ENCODE results near the gene DYNC1I1. TPM values are rescaled to one million over a fixed set of nuclear protein-coding genes. Genes with fewer than 3 reads are reported as not detected.

The DYNC1I1 gene
- polyA plus RNA-seq, 1 of the 3 experiments (the other 2 are of a cell fraction): 0.05 TPM

- no peak for TF ChIP-seq ZBTB33 (IDR thresholded peaks at IDR 0.05; ENCODE audit: borderline replicate concordance, low read depth)
- TF ChIP-seq NRF1 (IDR thresholded peaks at IDR 0.05; ENCODE audit: low read depth, low read length): no peak
- no peak for TF ChIP-seq ELF1 (IDR thresholded peaks at IDR 0.05)
- TF ChIP-seq MAX (IDR thresholded peaks at IDR 0.05; ENCODE audit: low read depth): no peak
- TF ChIP-seq SIN3A (IDR thresholded peaks at IDR 0.05; ENCODE audit: borderline replicate concordance, low read depth, low read length): no peak
- no peak for TF ChIP-seq IRF3 (IDR thresholded peaks at IDR 0.05; ENCODE audit: low read depth, low read length)
Observed at GRCh38 chr7:96004578-96004977, 232.2 kb downstream of the DYNC1I1 start (continued).

GRCh38 chr7:96005271-96005670, 232.9 kb downstream of the DYNC1I1 start:
- H3K4me1 ChIP-seq (ENCODE audit: control insufficient read depth in 1 of 2, insufficient read depth in 2 of 2, low read depth in 1 of 2, low read length in 1 of 2): peaks cover 0 to 11% of the 10 kb centered on the region in 2 experiments; a peak in 2 of 4 replicates
- no peaks in the 10 kb centered on the region for H3K9me3 ChIP-seq
- H3K27me3 ChIP-seq (ENCODE audit: insufficient read depth): no peaks in the 10 kb centered on the region
- H3K4me2 ChIP-seq: no peak overlapping the region
- CTCF ChIA-PET: interaction anchor here (0.6 to 2.2 kb wide), 19 partner anchors 9 to 1022 kb away, joined by 3 to 11 read pairs (median 4); partner anchors contain the start of gene DLX5
- H3K9me2 ChIP-seq: no peaks in the 10 kb centered on the region
- POLR2A ChIA-PET: interaction anchor here (0.7 to 1.1 kb wide), 2 partner anchors 898 to 1016 kb away, joined by 3 read pairs; no protein-coding TSS in a partner anchor
- no peak overlapping the region for H3K27ac ChIP-seq (ENCODE audit: low read depth in 2 of 2, low read length in 1 of 2)
- no peaks in the 10 kb centered on the region for H3F3A ChIP-seq (replicated peaks; ENCODE audit: insufficient read depth)
- H3K79me2 ChIP-seq (ENCODE audit: insufficient read depth): no peaks in the 10 kb centered on the region
- H3K36me3 ChIP-seq (replicated peaks in 1 of 2; ENCODE audit: control insufficient read depth in 1 of 2, insufficient read depth in 2 of 2, low read length in 1 of 2): no peaks in the 10 kb centered on the region
- no peak overlapping the region for H3K9ac ChIP-seq
- H4K20me1 ChIP-seq (ENCODE audit: insufficient read depth): no peaks in the 10 kb centered on the region
- DNase-seq: no peak
- H2AFZ ChIP-seq (ENCODE audit: low read depth): no peak overlapping the region
- 56% methylated on average over 5 of the region's 5 CpGs for WGBS (ENCODE audit: low lambda C conversion rate)
- H3K4me3 ChIP-seq (ENCODE audit: low read depth in 2 of 2, low read length in 1 of 2): no peak overlapping the region
- no peak for TF ChIP-seq RFX5 (IDR thresholded peaks at IDR 0.05; ENCODE audit: low read length)
- no peak for TF ChIP-seq TEAD4 (IDR thresholded peaks at IDR 0.05; ENCODE audit: borderline replicate concordance, insufficient read depth)
- no peak for TF ChIP-seq POLR2AphosphoS5 (IDR thresholded peaks at IDR 0.05; ENCODE audit: low read depth, low read length)
- TF ChIP-seq GATA2 (CRISPR knock-in tag; IDR thresholded peaks at IDR 0.05): no peak
- TF ChIP-seq YY1 (IDR thresholded peaks at IDR 0.05; ENCODE audit: low read depth): no peak
- no peak for TF ChIP-seq USF1 (IDR thresholded peaks at IDR 0.05; ENCODE audit: borderline replicate concordance, low read depth)
- TF ChIP-seq MAX (IDR thresholded peaks at IDR 0.05; ENCODE audit: low read depth): no peak
- TF ChIP-seq CHD2 (IDR thresholded peaks at IDR 0.05; ENCODE audit: low read length, partially characterized antibody): no peak
- TF ChIP-seq FOXM1 (IDR thresholded peaks at IDR 0.05; ENCODE audit: low read depth): no peak
- TF ChIP-seq GABPA (IDR thresholded peaks at IDR 0.05; ENCODE audit: low read depth): no peak
- no peak for TF ChIP-seq EP300 (IDR thresholded peaks at IDR 0.05; ENCODE audit: borderline replicate concordance in 1 of 2, low read depth in 1 of 2, low read length in 1 of 2)
- TF ChIP-seq FOXJ3 (CRISPR knock-in tag; IDR thresholded peaks at IDR 0.05): no peak
- no peak for TF ChIP-seq REST (IDR thresholded peaks at IDR 0.05; ENCODE audit: low read depth, low read length)
- no peak for TF ChIP-seq FOSL2 (IDR thresholded peaks at IDR 0.05; ENCODE audit: borderline replicate concordance, low read depth)
- no peak for TF ChIP-seq RAD21 (IDR thresholded peaks at IDR 0.05; ENCODE audit: low read length)
- TF ChIP-seq IRF3 (IDR thresholded peaks at IDR 0.05; ENCODE audit: low read depth, low read length): no peak
